Stimulated activated CD8-positive, alpha-beta memory T cell treated with anti-CD3 and anti-CD28 coated beads, Interleukin-2, amount 100 ng/mL, for 48 hours (primary cell): Measurements from ENCODE around the gene MYO5A.
"Not testable (repeated sequence)": the region's sequence is repeated elsewhere in the genome, so short reads cannot be mapped to it uniquely, and the experiment has no call there.

Source experiments
- DNase-seq, 2 donors: peaks; one replicate each; pipeline ENCODE4 v3.0.0-alpha.2; 2020; ENCODE audit warnings: low read depth in 2 of 2

The MYO5A gene

DNA sequence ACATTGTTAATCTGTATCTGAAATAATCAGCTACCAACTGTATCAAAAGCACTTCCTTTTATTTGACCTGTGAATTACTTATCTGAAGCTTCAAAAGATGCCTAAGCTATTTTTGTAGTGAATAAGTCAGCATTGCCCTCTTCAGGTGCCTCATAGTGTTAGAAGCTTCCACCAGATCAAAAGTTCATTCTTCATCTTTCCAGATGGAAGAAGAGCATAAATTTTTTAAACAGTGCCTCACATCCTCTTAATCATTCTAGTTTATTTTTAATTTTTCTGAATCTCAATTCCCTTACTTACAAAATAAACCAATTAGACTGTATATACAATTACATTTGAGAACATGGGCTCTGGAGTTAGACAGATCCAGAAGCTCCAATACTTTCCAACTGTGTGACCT, 65.0 kb downstream of the MYO5A start:
- no peak for DNase-seq

- no peak for DNase-seq
Observed at GRCh38 chr15:52462806-52463360, 65.8 kb downstream of the MYO5A start.

GRCh38 chr15:52459701-52460100, 69.0 kb downstream of the MYO5A start:
- not testable (repeated sequence) for DNase-seq

- DNase-seq: not testable (repeated sequence)
Observed at GRCh38 chr15:52459265-52459664, 69.4 kb downstream of the MYO5A start.

DNA sequence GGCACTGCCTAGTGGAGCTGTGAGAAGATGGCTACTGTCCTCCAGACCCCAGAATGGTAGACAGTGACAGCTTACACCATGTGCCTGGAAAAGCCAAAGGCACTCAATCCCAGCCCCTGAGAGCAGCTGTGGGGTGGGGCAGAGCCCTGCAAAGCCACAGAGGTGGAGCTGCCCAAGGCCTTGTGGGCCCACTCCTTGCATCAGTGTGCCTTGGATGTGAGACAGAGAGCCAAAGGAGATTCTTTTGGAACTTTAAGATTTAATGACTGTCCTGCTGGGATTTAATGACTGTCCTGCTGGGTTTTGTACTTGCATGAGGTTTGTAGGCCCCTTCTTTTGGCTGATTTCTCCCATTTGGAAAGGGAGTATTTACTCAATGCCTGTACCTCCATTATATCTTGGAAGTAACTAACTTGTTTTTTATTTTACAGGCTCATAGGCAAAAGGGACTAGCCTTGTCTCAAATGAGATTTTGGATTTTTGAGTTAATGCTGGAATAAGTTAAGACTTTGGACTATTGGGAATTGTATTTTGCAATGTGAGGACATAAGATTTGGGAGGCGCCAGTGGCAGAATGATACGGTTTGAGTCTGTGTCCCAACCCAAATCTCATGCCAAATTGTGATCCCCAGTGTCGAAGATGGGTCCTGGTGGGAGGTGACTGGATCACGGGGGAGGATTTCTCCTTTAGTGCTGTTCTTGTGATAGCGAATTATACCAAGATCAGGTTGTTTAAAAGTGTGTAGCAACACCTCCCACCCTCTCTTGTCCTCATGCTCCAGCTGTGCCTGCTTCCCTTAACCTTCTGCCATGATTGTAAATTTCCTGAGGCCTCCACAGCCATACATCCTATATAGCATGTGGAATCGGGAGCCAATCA, 80.4 kb downstream of the MYO5A start:
- no peak for DNase-seq

DNA sequence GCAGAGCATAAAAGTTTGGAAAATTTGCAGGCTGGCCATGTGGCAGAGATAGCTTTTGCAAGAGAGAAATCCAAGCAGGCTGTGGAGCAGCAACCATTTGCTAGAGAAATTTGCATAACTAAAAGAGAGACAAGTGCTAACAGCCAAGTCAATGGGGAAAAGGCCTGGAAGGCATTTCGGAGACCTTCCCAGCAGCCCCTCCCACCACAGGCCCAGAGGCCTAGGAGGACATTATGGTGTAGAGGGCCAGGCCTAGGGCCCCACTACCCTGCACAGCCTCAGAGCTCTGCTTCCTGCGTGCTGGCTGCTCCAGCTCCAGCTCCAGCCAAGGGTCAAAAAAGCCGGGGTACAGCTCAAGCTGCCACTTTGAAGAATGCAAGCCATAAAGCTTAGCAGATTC, 82.7 kb downstream of the MYO5A start:
- no peak for DNase-seq

DNA sequence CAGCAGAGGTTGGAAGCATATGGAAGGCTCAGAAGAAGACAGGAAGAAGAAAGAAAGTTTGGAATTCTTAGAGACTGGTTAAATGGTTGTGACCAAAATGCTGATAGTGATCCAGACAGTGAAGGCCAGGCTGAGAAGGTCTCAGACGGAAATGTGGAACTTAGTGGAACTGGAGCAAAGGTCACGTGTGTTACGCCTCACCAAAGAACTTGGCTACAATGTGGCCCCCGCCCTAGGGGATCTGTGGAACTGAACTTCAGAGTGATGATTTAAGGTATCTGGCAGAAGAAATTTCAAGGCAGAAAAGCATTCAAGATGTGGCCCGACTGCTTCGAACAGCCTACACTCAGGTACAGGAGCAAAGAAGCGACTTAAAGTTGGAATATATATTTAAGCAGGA, 83.1 kb downstream of the MYO5A start:
- no peak for DNase-seq

DNA sequence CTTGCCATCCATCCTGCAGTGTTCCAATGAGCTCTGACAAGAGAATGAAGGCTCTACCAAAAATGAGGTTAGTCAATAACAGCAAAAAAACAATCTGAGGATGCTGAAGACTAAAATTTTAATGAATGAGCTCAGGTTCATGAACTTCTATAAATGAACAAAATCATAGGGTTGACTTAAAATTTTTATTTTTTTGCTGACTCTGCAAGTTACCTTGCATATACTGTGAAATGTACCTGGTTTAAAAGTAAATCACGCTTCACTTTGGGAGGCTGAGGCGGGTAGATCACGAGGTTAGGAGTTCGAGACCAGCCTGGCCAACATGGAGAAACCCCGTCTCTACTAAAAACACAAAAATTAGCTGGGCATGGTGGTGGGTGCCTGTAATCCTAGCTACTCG, 85.5 kb downstream of the MYO5A start:
- DNase-seq: not testable (repeated sequence)

GRCh38 chr15:52441841-52442240, 86.8 kb downstream of the MYO5A start:
- no peak for DNase-seq

DNA sequence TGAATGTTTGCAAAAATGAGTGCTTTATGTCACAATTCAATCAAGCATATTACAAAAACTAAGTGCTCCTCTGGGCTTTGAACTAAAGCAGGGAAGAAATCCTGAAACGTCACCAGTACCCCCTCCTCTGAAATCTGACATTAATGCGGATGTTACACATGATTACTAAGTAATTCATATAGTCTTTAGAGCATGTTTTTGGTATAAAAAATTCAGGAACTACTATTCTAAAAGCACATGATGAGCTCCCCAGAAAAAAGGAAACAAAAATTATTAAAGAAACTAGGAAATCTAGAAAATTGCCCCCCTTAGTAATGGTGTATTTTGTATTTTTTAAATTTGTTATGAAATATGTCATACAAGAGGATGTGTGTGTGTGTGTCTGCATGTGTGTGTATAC, 87.7 kb downstream of the MYO5A start:
- no peak for DNase-seq

DNA sequence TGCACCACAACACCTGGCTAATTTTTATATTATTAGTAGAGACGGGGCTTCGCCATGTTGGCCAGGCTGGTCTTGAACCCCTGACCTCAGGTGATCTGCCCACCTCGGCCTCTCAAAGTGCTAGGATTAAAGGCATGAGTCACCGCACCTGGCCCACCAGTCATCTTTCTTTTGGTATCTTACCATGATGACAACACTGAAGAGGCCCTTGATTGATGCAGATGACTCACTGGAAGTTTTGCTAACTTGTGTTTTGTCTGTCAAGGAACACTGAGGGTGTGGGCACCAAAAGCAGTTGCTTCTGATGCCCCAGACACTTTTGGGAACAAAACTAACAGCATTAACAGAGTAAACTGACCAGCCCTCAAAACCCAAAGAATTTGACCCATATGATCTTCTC, 88.3 kb downstream of the MYO5A start:
- DNase-seq: peak in 1 of 2 donors; percentile 26

GRCh38 chr15:52439470-52439869, 89.2 kb downstream of the MYO5A start:
- no peak for DNase-seq

- DNase-seq: not testable (repeated sequence)
Observed at GRCh38 chr15:52439042-52439441, 89.6 kb downstream of the MYO5A start.

DNA sequence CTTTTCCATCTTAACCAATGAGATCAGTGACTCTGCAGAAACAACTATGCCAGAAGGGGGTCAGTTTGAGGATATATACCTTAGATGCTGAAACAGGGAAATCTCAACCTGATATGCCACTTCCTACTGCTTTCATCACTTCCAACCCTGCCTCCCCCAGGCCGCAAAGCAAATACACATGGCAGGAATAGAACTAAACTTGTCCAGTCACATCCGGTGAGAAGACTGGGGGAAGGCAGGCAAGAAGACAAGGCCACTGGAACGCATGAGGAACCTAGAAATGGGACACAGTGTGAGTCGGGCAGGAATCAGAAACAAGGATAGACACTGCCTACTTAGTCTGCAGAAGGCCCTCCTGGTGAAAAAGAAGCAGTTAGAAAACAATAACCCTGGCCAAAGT, 90.6 kb downstream of the MYO5A start:
- no peak for DNase-seq

- no peak for DNase-seq
Observed at GRCh38 chr15:52437646-52438045, 91.0 kb downstream of the MYO5A start.

DNA sequence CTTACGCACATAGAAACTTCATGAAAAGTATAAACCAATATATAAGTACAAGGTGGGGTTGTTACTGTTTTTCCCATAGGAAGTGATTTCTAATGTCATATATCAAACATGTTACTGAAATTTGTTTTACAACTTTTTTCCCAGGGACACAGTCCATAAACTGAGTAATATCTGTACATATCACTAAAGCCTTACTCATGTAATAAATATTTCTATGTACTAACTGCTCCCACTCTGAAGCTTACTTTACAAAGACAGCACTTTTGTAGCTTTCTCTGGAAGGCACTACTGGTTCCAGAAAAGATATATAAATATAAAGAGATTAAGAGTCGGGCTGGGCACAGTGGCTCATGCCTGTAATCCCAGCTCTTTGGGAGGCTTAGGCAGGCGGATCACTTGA, 91.7 kb downstream of the MYO5A start:
- DNase-seq: no peak

DNA sequence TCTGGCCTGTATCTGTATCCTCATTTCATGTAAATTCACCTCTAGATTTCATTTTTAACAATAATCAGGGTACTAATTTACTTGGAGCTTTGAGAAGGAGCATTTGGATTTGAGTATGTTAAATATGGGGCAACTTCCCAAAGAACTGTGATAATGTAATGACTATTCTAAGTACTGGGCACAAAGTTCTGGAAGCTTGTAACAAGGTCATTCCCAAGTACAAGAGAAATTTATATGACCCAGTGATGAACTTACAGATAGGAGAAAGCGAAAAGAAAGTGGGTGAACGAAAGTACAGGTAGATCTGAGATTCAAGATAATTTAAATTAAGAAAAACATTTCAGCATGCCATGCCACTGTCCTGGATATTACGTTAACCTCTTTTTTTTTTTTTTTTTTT, 93.8 kb downstream of the MYO5A start:
- DNase-seq: no peak

- DNase-seq: no peak
Observed at GRCh38 chr15:52428297-52428696, 100.4 kb downstream of the MYO5A start.

DNA sequence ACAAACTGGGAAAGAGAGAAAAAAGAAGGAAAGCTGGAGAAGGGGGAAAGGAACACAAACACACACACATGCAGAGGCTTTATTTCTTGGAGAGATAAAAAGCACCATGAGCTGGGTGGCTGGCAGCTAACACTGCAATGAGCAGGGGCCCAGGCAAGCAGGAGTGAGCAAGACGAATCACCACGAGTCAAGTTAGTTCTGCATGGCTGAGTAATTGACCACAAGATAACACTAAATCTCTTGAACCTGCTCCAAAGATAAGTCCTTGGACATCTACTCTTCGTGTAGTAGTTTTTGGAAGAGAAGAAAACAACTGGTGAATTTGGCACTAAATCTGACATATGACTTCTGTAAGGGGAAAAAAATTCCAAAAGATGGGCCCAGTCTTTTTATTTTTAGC, 100.9 kb downstream of the MYO5A start:
- DNase-seq: peak in 1 of 2 donors; percentile 8

GRCh38 chr15:52424856-52425431, 103.7 kb downstream of the MYO5A start:
- no peak for DNase-seq

DNA sequence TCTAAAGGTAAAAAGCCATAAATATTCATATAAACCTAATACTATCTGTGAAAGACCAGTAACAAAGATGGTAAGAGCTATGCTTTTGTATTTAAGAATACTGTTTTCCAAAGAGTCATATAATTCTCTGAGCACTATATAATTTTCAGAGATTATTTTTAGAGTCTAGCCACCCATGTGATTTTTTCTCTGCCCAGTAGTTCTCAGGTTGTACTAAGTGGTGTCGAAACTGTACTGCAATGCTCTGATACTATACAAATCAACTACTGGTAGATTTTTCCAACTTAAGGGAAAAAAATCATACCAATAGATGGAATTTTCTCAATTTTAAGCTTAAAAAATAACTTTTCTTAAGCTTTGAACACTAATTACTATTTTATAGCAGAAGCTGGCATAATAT, 104.8 kb downstream of the MYO5A start:
- DNase-seq: no peak

- DNase-seq: no peak
Observed at GRCh38 chr15:52422001-52422400, 106.7 kb downstream of the MYO5A start.

DNA sequence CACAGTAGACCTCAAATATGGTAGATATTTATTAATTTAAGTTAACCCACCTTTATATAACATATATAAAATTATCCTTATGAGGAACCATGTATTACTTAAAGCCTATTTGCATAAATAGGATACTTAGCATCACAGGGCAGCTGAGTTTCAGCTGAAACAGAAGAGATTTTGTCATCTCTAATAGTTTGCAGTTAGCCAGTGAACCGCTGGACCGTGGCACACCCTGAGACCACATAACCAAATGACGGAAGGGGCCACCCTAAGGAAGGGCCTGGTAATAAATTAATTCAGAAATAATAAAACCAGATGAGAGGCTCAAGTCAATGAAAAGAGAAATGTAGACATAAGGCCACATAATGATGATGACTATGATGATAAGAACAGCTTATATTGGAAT, 107.7 kb downstream of the MYO5A start:
- no peak for DNase-seq
